DND-41 (cell line): Measurements from ENCODE around the gene PIEZO2.
A peak's percentile ranks its signal among the peaks of the same experiment; 100 is the strongest.

Experiments
- ATAC-seq: fragments of 200-7000 bp; cut with Tn5 transposase; 3 replicates; pipeline ENCODE4 v1.9.1; 2021; ENCODE audit warnings: low read depth; ENCODE audit not compliant: insufficient read depth
- DNase-seq: peaks from one replicate; pipeline ENCODE4 v3.0.0-alpha.2; 2020
- H2AFZ ChIP-seq: 2 replicates; pipeline ENCODE4 v1.6.0; 2012; ENCODE audit warnings: low read depth, low read length
- H3K27ac ChIP-seq: 2 replicates; pipeline ENCODE4 v1.5.1; 2012; ENCODE audit warnings: low read length, inconsistent platforms
- H3K27me3 ChIP-seq: fragments of 200-600 bp; sonication (generic); 2 replicates; pipeline ENCODE4 v1.6.0; 2012; ENCODE audit warnings: low read length, mild to moderate bottlenecking, inconsistent platforms; ENCODE audit not compliant: insufficient read depth, poor library complexity
- H3K36me3 ChIP-seq: 2 replicates; pipeline ENCODE4 v1.5.1; 2012; ENCODE audit warnings: low read length, inconsistent platforms; ENCODE audit not compliant: insufficient read depth
- H3K4me1 ChIP-seq: 2 replicates; pipeline ENCODE4 v1.5.1; 2012; ENCODE audit warnings: mild to moderate bottlenecking, low read length; ENCODE audit not compliant: insufficient read depth
- H3K4me2 ChIP-seq: 2 replicates; pipeline ENCODE4 v1.6.0; 2012; ENCODE audit warnings: mild to moderate bottlenecking, moderate library complexity, low read length, inconsistent platforms; ENCODE audit not compliant: insufficient read depth
- H3K4me3 ChIP-seq, 2 experiments: fragments of 200-600 bp in 1 of 2; shearing (Covaris generic) in 1 of 2; 2 replicates each; pipeline ENCODE4 v1.5.1; 2012 to 2016; ENCODE audit warnings: inconsistent platforms in 2 of 2, low read length in 2 of 2, mild to moderate bottlenecking in 2 of 2, low read depth in 1 of 2, moderate library complexity in 1 of 2
- H3K79me2 ChIP-seq: 2 replicates; pipeline ENCODE4 v1.6.0; 2012; ENCODE audit warnings: low read length, inconsistent platforms; ENCODE audit not compliant: insufficient read depth
- H3K9ac ChIP-seq: 2 replicates; pipeline ENCODE4 v1.6.0; 2012; ENCODE audit warnings: low read depth, mild to moderate bottlenecking, inconsistent platforms, low read length, moderate library complexity
- H3K9me3 ChIP-seq: 2 replicates; pipeline ENCODE4 v1.5.1; 2012; ENCODE audit warnings: low read length, moderate library complexity, mild to moderate bottlenecking, inconsistent platforms; ENCODE audit not compliant: insufficient read depth, severe bottlenecking
- H4K20me1 ChIP-seq: 2 replicates; pipeline ENCODE4 v1.6.0; 2012; ENCODE audit warnings: low read length; ENCODE audit not compliant: insufficient read depth
- CTCF ChIP-seq: IDR thresholded peaks from 2 replicates; pipeline ENCODE4 v1.5.1; 2012; ENCODE audit warnings: borderline replicate concordance, low read length, moderate library complexity, mild to moderate bottlenecking; ENCODE audit not compliant: poor library complexity, severe bottlenecking; ENCODE audit errors: extremely low read depth
- EZH2 ChIP-seq: IDR thresholded peaks from 3 replicates; pipeline ENCODE4 v1.6.1; 2012; ENCODE audit warnings: borderline replicate concordance, low read depth, mild to moderate bottlenecking, moderate library complexity, low read length, inconsistent platforms; ENCODE audit not compliant: severe bottlenecking

PIEZO2 gene

DNA sequence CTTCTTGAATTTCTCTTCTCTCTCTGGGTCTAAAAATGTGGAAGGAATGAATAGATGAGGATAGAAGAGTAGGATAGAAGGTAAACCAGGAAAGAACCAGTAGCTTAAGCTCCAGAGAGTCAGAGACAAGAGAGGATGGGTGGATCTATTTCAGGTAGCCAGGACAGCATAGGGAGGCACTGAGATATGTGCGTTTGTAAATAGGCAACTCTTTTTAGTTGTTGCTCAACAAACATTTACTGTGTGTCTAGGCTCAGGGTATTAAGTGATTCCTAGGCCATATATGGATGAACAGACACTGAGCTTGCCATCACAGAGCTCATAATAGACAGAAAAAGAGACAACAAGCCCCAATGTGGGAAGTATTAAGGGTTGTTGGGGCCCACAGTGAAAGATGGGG, 463.1 kb downstream of the PIEZO2 start:
- Histone ChIP-seq H3K4me1 (no peaks in the 10 kb centered on the region), H2AFZ (no peak overlapping the region), H3K4me2 (no peak overlapping the region), H4K20me1 (no peaks in the 10 kb centered on the region), H3K9me3 (no peaks in the 10 kb centered on the region), H3K9ac (no peak overlapping the region), H3K36me3 (no peaks in the 10 kb centered on the region), H3K79me2 (no peaks in the 10 kb centered on the region), H3K4me3 (no peak overlapping the region), H3K27me3 (peaks cover 9% of the 10 kb centered on the region), H3K27ac (no peak overlapping the region)
- ATAC-seq (no peak), DNase-seq (no peak)
- no peak for TF ChIP-seq EZH2
- TF ChIP-seq CTCF = no peak

GRCh38 chr18:10685484-10685883, 463.9 kb downstream of the PIEZO2 start:
- H3K27ac ChIP-seq = no peak overlapping the region
- no peaks in the 10 kb centered on the region for H3K9me3 ChIP-seq
- H3K4me2 ChIP-seq = no peak overlapping the region
- no peak overlapping the region for H2AFZ ChIP-seq
- H3K27me3 ChIP-seq = peaks cover 9% of the 10 kb centered on the region
- H3K4me3 ChIP-seq = no peak overlapping the region
- no peak overlapping the region for H3K9ac ChIP-seq
- no peaks in the 10 kb centered on the region for H4K20me1 ChIP-seq
- DNase-seq (no peak), ATAC-seq (no peak)
- no peaks in the 10 kb centered on the region for H3K36me3 ChIP-seq
- TF ChIP-seq CTCF (no peak), EZH2 (no peak)
- no peaks in the 10 kb centered on the region for H3K4me1 ChIP-seq
- H3K79me2 ChIP-seq = no peaks in the 10 kb centered on the region

DNA sequence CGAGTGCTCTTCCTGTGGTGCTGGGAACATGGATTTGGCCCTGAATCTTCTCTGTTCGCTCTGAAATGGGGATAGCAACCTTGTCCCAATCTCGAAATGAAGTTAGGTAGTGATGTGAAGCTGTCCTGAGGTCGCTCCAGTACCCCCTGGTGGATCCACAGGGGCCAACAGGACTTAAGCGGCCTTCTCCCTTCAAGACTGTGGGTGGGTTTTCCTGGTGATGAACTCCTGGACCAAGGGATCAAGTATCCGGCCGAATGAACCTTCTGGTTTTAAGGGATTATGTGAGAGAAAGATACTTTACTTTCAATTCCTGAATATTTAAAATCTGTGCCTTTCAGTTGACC, 467.0 kb downstream of the PIEZO2 start:
- DNase-seq (no peak), ATAC-seq (no peak)
- Histone ChIP-seq H4K20me1 (no peaks in the 10 kb centered on the region), H3K27ac (no peak overlapping the region), H3K36me3 (no peaks in the 10 kb centered on the region), H3K4me1 (no peaks in the 10 kb centered on the region), H3K9ac (no peak overlapping the region), H3K27me3 (peaks cover 14% of the 10 kb centered on the region), H3K9me3 (no peaks in the 10 kb centered on the region), H2AFZ (no peak overlapping the region), H3K4me3 (no peak overlapping the region), H3K4me2 (no peak overlapping the region), H3K79me2 (no peaks in the 10 kb centered on the region)
- TF ChIP-seq EZH2 (no peak), CTCF (peak; percentile 16)

DNA sequence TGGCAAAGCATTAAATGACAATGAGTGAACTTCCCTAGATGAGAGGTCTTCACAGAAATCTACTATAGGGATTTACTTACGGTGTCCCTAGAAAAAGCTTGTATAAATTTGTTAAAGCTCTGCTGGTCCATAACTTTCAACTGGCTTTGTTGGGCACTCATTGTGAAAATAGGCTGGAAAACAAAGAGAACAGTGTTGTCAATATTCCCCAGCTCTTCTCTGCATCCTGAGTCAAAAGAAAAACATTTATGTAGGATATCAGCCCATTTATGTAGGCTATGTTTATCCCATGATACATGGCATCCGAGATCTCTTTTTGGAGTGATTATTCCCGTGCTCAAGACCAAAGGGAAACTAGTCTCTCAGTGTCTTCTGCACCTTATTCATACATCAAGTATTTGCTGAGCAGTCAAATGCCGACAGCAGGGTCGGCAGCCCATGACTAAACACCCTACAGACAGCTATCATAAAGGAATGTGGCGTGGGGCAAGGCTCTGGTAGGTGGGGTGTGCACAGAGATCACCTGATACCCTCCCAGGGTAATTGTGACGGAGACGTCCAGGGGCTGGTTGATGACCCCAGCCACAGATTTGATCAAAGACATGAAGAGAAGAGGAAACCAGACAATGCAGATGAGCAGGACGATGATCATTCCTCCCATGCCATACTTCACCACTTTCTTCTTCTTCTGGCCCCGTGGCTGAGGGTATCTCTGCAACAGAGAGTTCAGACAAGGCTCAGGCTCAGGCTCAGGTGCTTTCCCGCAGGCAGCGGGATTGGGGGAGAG, 467.6 kb downstream of the PIEZO2 start:
- Histone ChIP-seq H3K79me2 (no peaks in the 10 kb centered on the region), H4K20me1 (no peaks in the 10 kb centered on the region), H3K4me1 (no peaks in the 10 kb centered on the region), H3K9me3 (no peaks in the 10 kb centered on the region), H2AFZ (no peak overlapping the region), H3K27me3 (peaks cover 14% of the 10 kb centered on the region), H3K4me3 (no peak overlapping the region), H3K27ac (no peak overlapping the region), H3K36me3 (no peaks in the 10 kb centered on the region), H3K9ac (no peak overlapping the region), H3K4me2 (no peak overlapping the region)
- no peak for TF ChIP-seq EZH2
- no peak for TF ChIP-seq CTCF
- DNase-seq = no peak
- no peak for ATAC-seq
